A673 (cell line): ENCODE measurements around the gene TRPM3. TPM values are rescaled to one million over a fixed set of nuclear protein-coding genes. Genes with fewer than 3 reads are reported as not detected.
"Not testable (repeated sequence)": the region's sequence is repeated elsewhere in the genome, so short reads cannot be mapped to it uniquely, and the experiment has no call there.

Experiments
- BruUV-seq: library from RNA; stranded (reverse); fragments of 400-500 nt; replicated peaks from 2 replicates; lab custom pipeline; 2021; lab: Mats Ljungman, UMichigan
- CTCF ChIA-PET: fragments of 300-600 bp; sonication (Branson Sonifier 250); formaldehyde crosslinking; loops from one replicate; lab custom pipeline; 2022; ENCODE audit warnings: antibody characterized with exemption; lab: Charles Lee
- POLR2A ChIA-PET: fragments of 300-600 bp; sonication (Branson Sonifier 250); formaldehyde crosslinking; loops from one replicate; lab custom pipeline; 2022; ENCODE audit warnings: antibody characterized with exemption; ENCODE audit not compliant: low non-redundant PET; lab: Charles Lee
- DNase-seq: peaks from one replicate; pipeline ENCODE4 v3.0.0-alpha.2; 2015; ENCODE audit warnings: low spot score
- H3K27ac ChIP-seq: fragments of 200-600 bp; sonication (generic); 2 replicates; pipeline ENCODE4 v1.5.1; 2016; ENCODE audit warnings: mixed run types, low read depth, mild to moderate bottlenecking, mixed read lengths, antibody characterized with exemption, low read length; ENCODE audit not compliant: poor library complexity, severe bottlenecking
- H3K27me3 ChIP-seq: fragments of 200-600 bp; sonication (generic); replicated peaks from 2 replicates; pipeline ENCODE4 v1.6.1; 2017; ENCODE audit warnings: mixed run types, low read depth, mild to moderate bottlenecking, mixed read lengths, antibody characterized with exemption, low read length; ENCODE audit not compliant: insufficient read depth, poor library complexity
- H3K36me3 ChIP-seq: fragments of 200-600 bp; sonication (generic); 2 replicates; pipeline ENCODE4 v1.6.1; 2016; ENCODE audit warnings: mixed run types, mild to moderate bottlenecking, mixed read lengths, antibody characterized with exemption, low read length; ENCODE audit not compliant: insufficient read depth, poor library complexity, severe bottlenecking
- H3K4me1 ChIP-seq: fragments of 200-600 bp; sonication (generic); 2 replicates; pipeline ENCODE4 v1.6.1; 2017; ENCODE audit warnings: mixed run types, mild to moderate bottlenecking, mixed read lengths, antibody characterized with exemption, low read length; ENCODE audit not compliant: insufficient read depth, poor library complexity, severe bottlenecking
- H3K4me3 ChIP-seq: fragments of 200-600 bp; sonication (generic); 2 replicates; pipeline ENCODE4 v1.5.1; 2016; ENCODE audit warnings: low read depth, mixed run types, mild to moderate bottlenecking, mixed read lengths, low read length; ENCODE audit not compliant: poor library complexity, severe bottlenecking
- H3K9me3 ChIP-seq: fragments of 200-600 bp; sonication (generic); 2 replicates; pipeline ENCODE4 v1.6.1; 2016; ENCODE audit warnings: mixed run types, low read depth, mild to moderate bottlenecking, mixed read lengths, antibody characterized with exemption, low read length; ENCODE audit not compliant: poor library complexity, severe bottlenecking
- EZH2 ChIP-seq: fragments of 200-600 bp; sonication (generic); IDR thresholded peaks from 2 replicates; pipeline ENCODE4 v1.6.1; 2017; ENCODE audit warnings: borderline replicate concordance, low read depth, mild to moderate bottlenecking, mixed read lengths, antibody characterized with exemption, low read length; ENCODE audit not compliant: poor library complexity, severe bottlenecking
- intact Hi-C: fragments of 100-400 bp; cut with micrococcal nuclease; formaldehyde crosslinking; loops from one replicate; pipeline ENCODE4 v1.10.0; 2022; ENCODE audit not compliant: unreplicated experiment
- total RNA-seq: library from RNA; stranded (reverse); gene quantifications from 2 replicates; pipeline ENCODE4 v1.2.3, GENCODE V29; 2021
- TF ChIP-seq, protein P1 (sequence below): fragments of 300-800, 200-600 bp; sonication (generic); conservative IDR thresholded peaks from 2 replicates; pipeline ENCODE4 v1.5.1; 2017; ENCODE audit warnings: low read depth, mild to moderate bottlenecking, antibody characterized with exemption, low read length, moderate library complexity, mixed read lengths

TRPM3 gene
- total RNA-seq, 1 experiment from 2014 or later, result not detected

DNA sequence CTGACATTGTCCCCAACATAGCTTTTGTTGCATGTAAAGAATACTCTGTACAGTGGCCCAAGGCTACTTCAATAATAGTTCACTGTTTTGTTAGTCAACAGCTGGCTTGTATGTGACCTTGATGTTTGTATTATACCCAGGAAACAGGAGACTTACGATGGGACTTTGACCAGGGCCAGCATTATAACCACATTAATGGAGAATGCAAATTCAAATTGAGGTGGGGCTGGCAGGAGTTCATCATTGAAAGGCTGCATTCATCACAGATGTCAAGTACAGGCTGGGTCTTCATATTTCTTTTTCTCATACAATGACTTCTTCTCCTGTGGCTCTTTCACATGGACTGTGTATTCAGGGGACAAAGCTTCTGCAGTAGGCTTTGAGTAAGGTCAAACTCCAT lies 414.6 kb downstream of the TRPM3 start:
- H3K9me3 ChIP-seq, POLR2A ChIA-PET, CTCF ChIA-PET, H3K27me3 ChIP-seq, BruUV-seq, H3K27ac ChIP-seq, H3K4me1 ChIP-seq, H3K36me3 ChIP-seq, H3K4me3 ChIP-seq, intact Hi-C loops, DNase-seq: not testable (repeated sequence)

DNA sequence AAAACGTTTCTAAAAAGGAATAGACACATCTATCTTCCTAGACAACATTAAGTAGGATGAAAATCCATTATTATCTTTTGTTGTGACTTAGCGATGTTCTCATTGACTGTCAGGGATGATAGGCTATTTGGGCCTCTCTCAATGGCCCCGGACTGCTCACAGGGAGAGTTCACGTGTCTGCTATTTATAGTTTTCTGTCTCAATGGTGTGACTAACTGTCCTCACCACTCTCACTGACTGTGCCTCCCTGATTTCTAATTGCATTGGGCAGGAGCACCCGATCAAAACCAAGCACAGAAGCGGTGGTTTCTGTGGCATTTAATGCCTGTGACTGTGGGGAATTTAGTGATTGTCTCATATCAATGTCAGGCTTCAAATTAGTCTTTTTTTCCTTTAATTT lies 420.3 kb downstream of the TRPM3 start:
- intact Hi-C loops, result no loop called here

DNA sequence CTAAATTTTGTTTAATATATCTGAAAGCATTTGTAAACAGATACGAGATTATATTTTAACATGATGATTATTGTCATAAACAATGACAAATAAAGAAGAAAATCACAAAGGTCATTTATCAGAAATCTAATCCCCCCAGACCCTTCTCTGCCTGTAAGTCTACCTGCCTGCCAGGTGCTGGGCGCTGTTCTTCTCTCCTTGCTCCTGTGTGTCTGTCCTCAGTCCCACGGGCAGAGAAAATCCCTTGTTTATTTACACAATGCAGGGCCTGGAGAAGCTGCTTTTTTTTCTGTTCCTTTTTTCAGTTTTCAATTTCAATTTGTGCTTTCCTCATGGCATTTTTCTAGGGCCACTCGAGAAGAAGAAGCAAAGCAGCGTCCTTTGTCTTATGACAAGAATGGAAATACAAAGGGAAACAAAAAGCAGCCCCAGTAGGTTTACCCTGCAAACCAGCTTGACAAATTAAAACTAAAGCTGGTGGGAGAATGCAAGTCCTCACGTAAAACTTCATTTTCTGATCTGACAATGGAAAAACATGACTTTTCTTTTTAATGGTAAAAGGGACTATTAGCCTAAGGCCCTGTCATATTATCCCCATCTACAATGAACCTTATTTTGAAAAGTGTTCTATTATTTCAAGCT lies 424.6 kb downstream of the TRPM3 start:
- H3K27ac ChIP-seq, result no peak overlapping the region
- no TSS peak for BruUV-seq
- H3K9me3 ChIP-seq, result no peaks in the 10 kb centered on the region
- H3K36me3 ChIP-seq, result no peaks in the 10 kb centered on the region
- no peak for TF ChIP-seq EZH2
- TF ChIP-seq, protein P1, sequence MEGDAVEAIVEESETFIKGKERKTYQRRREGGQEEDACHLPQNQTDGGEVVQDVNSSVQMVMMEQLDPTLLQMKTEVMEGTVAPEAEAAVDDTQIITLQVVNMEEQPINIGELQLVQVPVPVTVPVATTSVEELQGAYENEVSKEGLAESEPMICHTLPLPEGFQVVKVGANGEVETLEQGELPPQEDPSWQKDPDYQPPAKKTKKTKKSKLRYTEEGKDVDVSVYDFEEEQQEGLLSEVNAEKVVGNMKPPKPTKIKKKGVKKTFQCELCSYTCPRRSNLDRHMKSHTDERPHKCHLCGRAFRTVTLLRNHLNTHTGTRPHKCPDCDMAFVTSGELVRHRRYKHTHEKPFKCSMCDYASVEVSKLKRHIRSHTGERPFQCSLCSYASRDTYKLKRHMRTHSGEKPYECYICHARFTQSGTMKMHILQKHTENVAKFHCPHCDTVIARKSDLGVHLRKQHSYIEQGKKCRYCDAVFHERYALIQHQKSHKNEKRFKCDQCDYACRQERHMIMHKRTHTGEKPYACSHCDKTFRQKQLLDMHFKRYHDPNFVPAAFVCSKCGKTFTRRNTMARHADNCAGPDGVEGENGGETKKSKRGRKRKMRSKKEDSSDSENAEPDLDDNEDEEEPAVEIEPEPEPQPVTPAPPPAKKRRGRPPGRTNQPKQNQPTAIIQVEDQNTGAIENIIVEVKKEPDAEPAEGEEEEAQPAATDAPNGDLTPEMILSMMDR, result no peak
- DNase-seq, result no peak
- POLR2A ChIA-PET, result no interaction called here
- H3K4me3 ChIP-seq, result no peak overlapping the region
- CTCF ChIA-PET, result no interaction called here
- no peaks in the 10 kb centered on the region for H3K4me1 ChIP-seq
- intact Hi-C loops, result no loop called here
- H3K27me3 ChIP-seq, result no peaks in the 10 kb centered on the region

More for the DNA sequence above, 420.3 kb downstream of the TRPM3 start:
- Histone ChIP-seq H3K27me3 (no peaks in the 10 kb centered on the region), H3K4me3 (no peak overlapping the region), H3K9me3 (no peaks in the 10 kb centered on the region), H3K36me3 (no peaks in the 10 kb centered on the region), H3K4me1 (no peaks in the 10 kb centered on the region), H3K27ac (no peak overlapping the region)
- no TSS peak for BruUV-seq
- TF ChIP-seq, protein P1, result no peak
- no peak for TF ChIP-seq EZH2
- ChIA-PET CTCF (no interaction called here), POLR2A (no interaction called here)
- DNase-seq, result no peak

DNA sequence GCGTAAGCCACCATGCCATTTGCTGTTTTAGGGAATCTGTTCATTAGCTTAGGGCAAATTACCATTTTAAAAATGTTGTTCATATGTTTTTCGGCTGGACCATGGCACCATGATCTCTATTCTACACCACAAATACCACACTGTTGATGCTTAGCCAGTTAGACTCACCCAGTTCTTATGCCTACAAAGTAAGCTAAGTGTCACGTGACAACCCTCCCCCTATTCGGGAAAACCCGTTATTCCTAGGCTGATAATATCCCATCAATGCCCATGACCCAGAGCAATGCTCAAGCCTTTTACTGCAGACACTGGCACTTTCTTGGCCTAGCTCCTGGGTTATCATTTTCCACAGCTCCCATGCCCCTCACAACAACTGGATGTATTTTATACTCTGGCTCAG lies 426.7 kb downstream of the TRPM3 start:
- CTCF ChIA-PET, result no interaction called here
- Histone ChIP-seq H3K27ac (no peak overlapping the region), H3K36me3 (no peaks in the 10 kb centered on the region), H3K4me1 (no peaks in the 10 kb centered on the region), H3K9me3 (no peaks in the 10 kb centered on the region), H3K27me3 (no peaks in the 10 kb centered on the region), H3K4me3 (no peak overlapping the region)
- intact Hi-C loops, result no loop called here
- TF ChIP-seq, protein P1, result no peak
- TF ChIP-seq EZH2, result no peak
- POLR2A ChIA-PET, result no interaction called here
- no peak for DNase-seq
- no TSS peak for BruUV-seq
